A549 (cell line): ENCODE results near the gene SNRNP25. TPM values are rescaled to one million over a fixed set of nuclear protein-coding genes. Genes with fewer than 3 reads are reported as not detected.

Experiments
- ATAC-seq, 2 experiments: fragments of 200-7000 bp in 1 of 2; fragments of >200 bp in 1 of 2; cut with Nextera tagmentation in 1 of 2; cut with Tn5 transposase in 1 of 2; 3 replicates each; pipeline versions ENCODE4 v1.8.0 to v1.9.1; 2018 to 2020; ENCODE audit warnings: mild to moderate bottlenecking in 1 of 2, moderate library complexity in 1 of 2
- CTCF ChIA-PET: fragments of 300-600 bp; sonication (Branson Sonifier 250); formaldehyde crosslinking; extraction: SDS; loops from one replicate; lab custom pipeline; 2021; ENCODE audit warnings: antibody characterized with exemption, inconsistent platforms; lab: Yijun Ruan, JAX
- POLR2A ChIA-PET: fragments of 350-600 bp; formaldehyde crosslinking; extraction: SDS; loops from one replicate; lab custom pipeline; 2021; ENCODE audit warnings: antibody characterized with exemption, inconsistent platforms; lab: Yijun Ruan, JAX
- DNase-seq, 2 experiments: peaks; one replicate each; pipeline versions ENCODE4 v3.0.0 to v3.0.0-alpha.2; 2011 to 2016; ENCODE audit warnings: low read depth in 1 of 2, low spot score in 1 of 2
- FAIRE-seq: peaks from 2 replicates; lab custom pipeline; 2011; peaks lifted over from hg19 to GRCh38; lab: Jason Lieb, UNC
- H3K27ac ChIP-seq, 2 experiments: fragments of >200 bp; sonication (Bioruptor Twin); formaldehyde crosslinking; 3 replicates each; pipeline ENCODE4 v1.5.1; 2016 to 2017
- H3K4me1 ChIP-seq: fragments of >200 bp; sonication (Bioruptor Twin); formaldehyde crosslinking; 3 replicates; pipeline ENCODE4 v1.6.1; 2016
- H3K4me2 ChIP-seq: fragments of >200 bp; sonication (Bioruptor Twin); formaldehyde crosslinking; 3 replicates; pipeline ENCODE4 v1.6.1; 2016
- H3K4me3 ChIP-seq: fragments of >200 bp; sonication (Bioruptor Twin); formaldehyde crosslinking; 3 replicates; pipeline ENCODE4 v1.5.1; 2016
- H3K9me3 ChIP-seq: fragments of >200 bp; sonication (Bioruptor Twin); formaldehyde crosslinking; 3 replicates; pipeline ENCODE4 v1.6.1; 2016
- BCL3 ChIP-seq: fragments of >200 bp; sonication (Bioruptor Twin); formaldehyde crosslinking; IDR thresholded peaks from 3 replicates; pipeline ENCODE4 v1.6.1; 2016
- BHLHE40 ChIP-seq: IDR thresholded peaks from 2 replicates; pipeline ENCODE4 v1.6.1; 2012; ENCODE audit warnings: low read depth, low read length, inconsistent platforms
- CBX8 ChIP-seq: fragments of 200-600 bp; sonication (generic); IDR thresholded peaks from 2 replicates; pipeline ENCODE4 v1.6.1; 2016
- CEBPB ChIP-seq, 2 experiments: fragments of >200 bp in 1 of 2; sonication (Bioruptor Twin) in 1 of 2; formaldehyde crosslinking in 1 of 2; IDR thresholded peaks; 2 replicates each; pipeline ENCODE4 v1.6.1; 2012 to 2016
- CHD4 ChIP-seq: fragments of 200-600 bp; sonication (generic); IDR thresholded peaks from 2 replicates; pipeline ENCODE4 v1.6.1; 2016; ENCODE audit warnings: antibody characterized with exemption, mild to moderate bottlenecking, borderline replicate concordance
- EHMT2 ChIP-seq: fragments of 200-600 bp; sonication (generic); IDR thresholded peaks from 2 replicates; pipeline ENCODE4 v1.6.1; 2016; ENCODE audit warnings: antibody characterized with exemption, low read depth, mild to moderate bottlenecking, moderate library complexity
- EP300 ChIP-seq, 2 experiments: fragments of >200 bp; sonication (Bioruptor Twin); formaldehyde crosslinking; IDR thresholded peaks; 2 replicates in 1 of 2; 3 replicates in 1 of 2; pipeline ENCODE4 v1.6.1; 2016 to 2017
- FOSL2 ChIP-seq, 2 experiments: fragments of 450-650 bp in 1 of 2; fragments of >200 bp in 1 of 2; sonication (Bioruptor Twin) in 1 of 2; formaldehyde crosslinking; IDR thresholded peaks; 2 replicates each; pipeline versions ENCODE4 v1.5.0 to v1.6.1; 2016 to 2020; ENCODE audit warnings: mild to moderate bottlenecking in 1 of 2, moderate library complexity in 1 of 2
- FOXS1 ChIP-seq: fragments of 250-450 bp; sonication (Bioruptor Pico); IDR thresholded peaks from 2 replicates; pipeline ENCODE4 v1.5.0; 2020; ENCODE audit warnings: mild to moderate bottlenecking, moderate library complexity
- HDAC2 ChIP-seq: fragments of 200-600 bp; sonication (generic); IDR thresholded peaks from 2 replicates; pipeline ENCODE4 v1.6.1; 2016
- HOXA7 ChIP-seq: fragments of 250-450 bp; sonication (Bioruptor Pico); IDR thresholded peaks from 2 replicates; pipeline ENCODE4 v1.5.0; 2020; ENCODE audit warnings: mild to moderate bottlenecking, moderate library complexity
- HOXB5 ChIP-seq: fragments of 250-450 bp; sonication (Bioruptor Pico); IDR thresholded peaks from 2 replicates; pipeline ENCODE4 v1.5.0; 2020; ENCODE audit warnings: mild to moderate bottlenecking, moderate library complexity
- KDM5A ChIP-seq: fragments of 200-600 bp; sonication (generic); IDR thresholded peaks from 2 replicates; pipeline ENCODE4 v1.6.1; 2016; ENCODE audit warnings: antibody characterized with exemption, mild to moderate bottlenecking
- MAZ ChIP-seq: fragments of 150-350 bp; IDR thresholded peaks from 2 replicates; pipeline ENCODE4 v1.6.1; 2014; ENCODE audit warnings: antibody characterized with exemption, low read depth, low read length, borderline replicate concordance
- NPAS2 ChIP-seq: fragments of 250-450 bp; sonication (Bioruptor Pico); IDR thresholded peaks from 2 replicates; pipeline ENCODE4 v1.8.0; 2022; ENCODE audit warnings: mild to moderate bottlenecking, moderate library complexity, borderline replicate concordance
- PBX3 ChIP-seq: IDR thresholded peaks from 2 replicates; pipeline ENCODE4 v1.6.1; 2012
- PHF8 ChIP-seq: fragments of 200-600 bp; sonication (generic); IDR thresholded peaks from 2 replicates; pipeline ENCODE4 v1.6.1; 2016; ENCODE audit warnings: low read depth, mild to moderate bottlenecking, antibody characterized with exemption, moderate library complexity, borderline replicate concordance
- POLR2A ChIP-seq: IDR thresholded peaks from 2 replicates; pipeline ENCODE4 v1.6.1; 2012; ENCODE audit warnings: mild to moderate bottlenecking, low read length
- RCOR1 ChIP-seq: fragments of 150-350 bp; IDR thresholded peaks from 2 replicates; pipeline ENCODE4 v1.6.1; 2014; ENCODE audit warnings: antibody characterized with exemption, low read length, low read depth
- RNF2 ChIP-seq: fragments of 200-600 bp; sonication (generic); IDR thresholded peaks from 2 replicates; pipeline ENCODE4 v1.6.1; 2016; ENCODE audit warnings: low read depth, mild to moderate bottlenecking, antibody characterized with exemption, moderate library complexity, borderline replicate concordance
- SREBF2 ChIP-seq: fragments of 450-650 bp; IDR thresholded peaks from 2 replicates; pipeline ENCODE4 v1.6.1; 2014; ENCODE audit warnings: mild to moderate bottlenecking, moderate library complexity
- USF2 ChIP-seq: fragments of 450-650 bp; IDR thresholded peaks from 2 replicates; pipeline ENCODE4 v1.6.1; 2014; ENCODE audit warnings: antibody characterized with exemption
- ZFP36 ChIP-seq: fragments of 450-650 bp; IDR thresholded peaks from 2 replicates; pipeline ENCODE4 v1.6.1; 2014; ENCODE audit warnings: borderline replicate concordance; ENCODE audit not compliant: partially characterized antibody
- ZNF302 ChIP-seq: fragments of 250-450 bp; sonication (Bioruptor Pico); IDR thresholded peaks from 2 replicates; pipeline ENCODE4 v1.9.0; 2021; ENCODE audit warnings: inconsistent platforms, mild to moderate bottlenecking, moderate library complexity
- WGBS: methylation state at CpG from one replicate; pipeline ENCODE4 v1.1.6; 2017; ENCODE audit errors: missing lambda C conversion rate; 5-methylcytosine and 5-hydroxymethylcytosine counted together
- polyA minus RNA-seq: library from RNA; depleted of rRNA, polyadenylated mRNA; stranded (reverse); fragments of >200 nt; gene quantifications from 2 replicates; pipeline ENCODE4 v1.2.3, GENCODE V29; 2011; rRNA and poly(A)+ RNA removed
- polyA plus RNA-seq, 4 experiments: library from polyadenylated mRNA; depleted of rRNA in 3 of 4; stranded (reverse); fragments of >200 nt; fragmentation: RNase III in 1 of 4; extraction: RNeasy Plus Mini Kit Qiagen cat#74134 plus additional on column Dnase treatment in 1 of 4; gene quantifications; 2 replicates in 3 of 4; 3 replicates in 1 of 4; pipeline ENCODE4 v1.2.3, GENCODE V29; 2011 to 2017
- TF ChIP-seq, protein P1 (sequence below): IDR thresholded peaks from 2 replicates; pipeline ENCODE4 v1.6.1; 2012
- TF ChIP-seq, protein P2 (sequence below): fragments of 150-350 bp; IDR thresholded peaks from 2 replicates; pipeline ENCODE4 v1.6.1; 2014; ENCODE audit warnings: low read depth, mild to moderate bottlenecking, low read length
- TF ChIP-seq, protein P3 (sequence below): fragments of 200-600 bp; sonication (generic); IDR thresholded peaks from 2 replicates; pipeline ENCODE4 v1.6.1; 2016; ENCODE audit warnings: antibody characterized with exemption, mild to moderate bottlenecking, moderate library complexity
- TF ChIP-seq, protein P4 (sequence below): IDR thresholded peaks from 2 replicates; pipeline ENCODE4 v1.6.1; 2012; ENCODE audit warnings: low read depth, borderline replicate concordance

SNRNP25 gene
- polyA plus RNA-seq (2011; rRNA removed) (43.5 and 45.0 TPM in 2 replicates), polyA plus RNA-seq (2017; fragmentation: RNase III; extraction: RNeasy Plus Mini Kit Qiagen cat#74134 plus additional on column Dnase treatment) (82.1 to 83.0 TPM (median 82.2 TPM) in 3 replicates), polyA minus RNA-seq (14.5 and 15.0 TPM in 2 replicates)
- 107 and 137 TPM in 2 replicates for polyA plus RNA-seq (2012; cell fraction: cytosol; rRNA removed)
- 39.6 and 44.6 TPM in 2 replicates for polyA plus RNA-seq (2012; cell fraction: nucleus; rRNA removed)

GRCh38 chr16:53346-54236 lies at the start of gene SNRNP25, which contains the start of gene POLR3K:
Gene SNRNP25 (plus strand): TSS chr16:53828. CDS start chr16:54017, 189 bp downstream.
Gene POLR3K (minus strand): TSS chr16:53608. CDS start chr16:53586, 22 bp downstream.
- ATAC-seq (peak; percentile 96 to 98), DNase-seq (peak; percentile 98), FAIRE-seq (no peak)
- Histone ChIP-seq H3K9me3 (no peaks in the 10 kb centered on the region), H3K4me1 (peaks cover 14% of the 10 kb centered on the region; the same call in 2 of the 3 replicates), H3K4me2 (peak within 1 kb of the TSS; percentile 98), H3K27ac (peak within 1 kb of the TSS; percentile 82 to 93), H3K4me3 (peak within 1 kb of the TSS; percentile 70)
- WGBS = 3% methylated on average over 54 of the region's 91 CpGs
- POLR2A ChIA-PET = interaction anchor here (1.0 to 1.1 kb wide), 6 partner anchors 12 to 181 kb away, joined by 3 to 6 read pairs (median 3); partner anchors contain the start of gene RHBDF1
- CTCF ChIA-PET = interaction anchor here (0.6 to 2.0 kb wide), 9 partner anchors 9 to 309 kb away, joined by 3 to 10 read pairs (median 3); partner anchors contain the start of gene RGS11
- TF ChIP-seq RNF2 (no peak), PBX3 (peak; percentile 78), POLR2A (peak; percentile 90), FOXS1 (no peak), CHD4 (no peak), USF2 (0 out of 2 replicates have a peak, but pooled peaks have one; percentile 17), FOSL2 (IDR thresholded peaks at IDR 0.05) (no peak), FOSL2 (CRISPR knock-in tag; IDR thresholded peaks at IDR 0.05) (no peak), RCOR1 (no peak), KDM5A (no peak), NPAS2 (CRISPR knock-in tag) (no peak), BHLHE40 (no peak), HOXA7 (CRISPR knock-in tag) (no peak), CBX8 (no peak), EHMT2 (no peak), PHF8 (peak; percentile 71; the same call in 1 of the 2 replicates), CEBPB (IDR thresholded peaks at IDR 0.05) (no peak), HOXB5 (CRISPR knock-in tag) (no peak), ZFP36 (no peak), HDAC2 (no peak), EP300 (IDR thresholded peaks at IDR 0.05) (no peak), MAZ (no peak), BCL3 (no peak), ZNF302 (CRISPR knock-in tag) (no peak), SREBF2 (no peak)
- TF ChIP-seq, protein P1, sequence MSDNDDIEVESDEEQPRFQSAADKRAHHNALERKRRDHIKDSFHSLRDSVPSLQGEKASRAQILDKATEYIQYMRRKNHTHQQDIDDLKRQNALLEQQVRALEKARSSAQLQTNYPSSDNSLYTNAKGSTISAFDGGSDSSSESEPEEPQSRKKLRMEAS = peak; percentile 82
- TF ChIP-seq, protein P2, sequence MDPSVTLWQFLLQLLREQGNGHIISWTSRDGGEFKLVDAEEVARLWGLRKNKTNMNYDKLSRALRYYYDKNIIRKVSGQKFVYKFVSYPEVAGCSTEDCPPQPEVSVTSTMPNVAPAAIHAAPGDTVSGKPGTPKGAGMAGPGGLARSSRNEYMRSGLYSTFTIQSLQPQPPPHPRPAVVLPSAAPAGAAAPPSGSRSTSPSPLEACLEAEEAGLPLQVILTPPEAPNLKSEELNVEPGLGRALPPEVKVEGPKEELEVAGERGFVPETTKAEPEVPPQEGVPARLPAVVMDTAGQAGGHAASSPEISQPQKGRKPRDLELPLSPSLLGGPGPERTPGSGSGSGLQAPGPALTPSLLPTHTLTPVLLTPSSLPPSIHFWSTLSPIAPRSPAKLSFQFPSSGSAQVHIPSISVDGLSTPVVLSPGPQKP = no peak
- TF ChIP-seq, protein P3, sequence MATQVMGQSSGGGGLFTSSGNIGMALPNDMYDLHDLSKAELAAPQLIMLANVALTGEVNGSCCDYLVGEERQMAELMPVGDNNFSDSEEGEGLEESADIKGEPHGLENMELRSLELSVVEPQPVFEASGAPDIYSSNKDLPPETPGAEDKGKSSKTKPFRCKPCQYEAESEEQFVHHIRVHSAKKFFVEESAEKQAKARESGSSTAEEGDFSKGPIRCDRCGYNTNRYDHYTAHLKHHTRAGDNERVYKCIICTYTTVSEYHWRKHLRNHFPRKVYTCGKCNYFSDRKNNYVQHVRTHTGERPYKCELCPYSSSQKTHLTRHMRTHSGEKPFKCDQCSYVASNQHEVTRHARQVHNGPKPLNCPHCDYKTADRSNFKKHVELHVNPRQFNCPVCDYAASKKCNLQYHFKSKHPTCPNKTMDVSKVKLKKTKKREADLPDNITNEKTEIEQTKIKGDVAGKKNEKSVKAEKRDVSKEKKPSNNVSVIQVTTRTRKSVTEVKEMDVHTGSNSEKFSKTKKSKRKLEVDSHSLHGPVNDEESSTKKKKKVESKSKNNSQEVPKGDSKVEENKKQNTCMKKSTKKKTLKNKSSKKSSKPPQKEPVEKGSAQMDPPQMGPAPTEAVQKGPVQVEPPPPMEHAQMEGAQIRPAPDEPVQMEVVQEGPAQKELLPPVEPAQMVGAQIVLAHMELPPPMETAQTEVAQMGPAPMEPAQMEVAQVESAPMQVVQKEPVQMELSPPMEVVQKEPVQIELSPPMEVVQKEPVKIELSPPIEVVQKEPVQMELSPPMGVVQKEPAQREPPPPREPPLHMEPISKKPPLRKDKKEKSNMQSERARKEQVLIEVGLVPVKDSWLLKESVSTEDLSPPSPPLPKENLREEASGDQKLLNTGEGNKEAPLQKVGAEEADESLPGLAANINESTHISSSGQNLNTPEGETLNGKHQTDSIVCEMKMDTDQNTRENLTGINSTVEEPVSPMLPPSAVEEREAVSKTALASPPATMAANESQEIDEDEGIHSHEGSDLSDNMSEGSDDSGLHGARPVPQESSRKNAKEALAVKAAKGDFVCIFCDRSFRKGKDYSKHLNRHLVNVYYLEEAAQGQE = no peak
- TF ChIP-seq, protein P4, sequence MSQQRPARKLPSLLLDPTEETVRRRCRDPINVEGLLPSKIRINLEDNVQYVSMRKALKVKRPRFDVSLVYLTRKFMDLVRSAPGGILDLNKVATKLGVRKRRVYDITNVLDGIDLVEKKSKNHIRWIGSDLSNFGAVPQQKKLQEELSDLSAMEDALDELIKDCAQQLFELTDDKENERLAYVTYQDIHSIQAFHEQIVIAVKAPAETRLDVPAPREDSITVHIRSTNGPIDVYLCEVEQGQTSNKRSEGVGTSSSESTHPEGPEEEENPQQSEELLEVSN = peak; percentile 92
